Stimulated activated CD4-positive, alpha-beta T cell treated with anti-CD3 and anti-CD28 coated beads, Interleukin-15, amount 100 ng/mL, for 48 hours (primary cell): ENCODE results near the gene PLCL2.
"Not testable (repeated sequence)": the region's sequence is repeated elsewhere in the genome, so short reads cannot be mapped to it uniquely, and the experiment has no call there.

Experiments
- DNase-seq, 2 donors: peaks; one replicate each; pipeline ENCODE4 v3.0.0-alpha.2; 2020; ENCODE audit warnings: low read depth in 2 of 2

Gene PLCL2

GRCh38 chr3:17119201-17120072 lies 234.7 kb downstream of the PLCL2 start:
- DNase-seq, result no peak

- DNase-seq, result no peak
These were observed 235.4 kb downstream of the PLCL2 start for GRCh38 chr3:17120115-17120514.

GRCh38 chr3:17121336-17121735 lies 236.6 kb downstream of the PLCL2 start:
- DNase-seq, result no peak

GRCh38 chr3:17122758-17123157 lies 238.0 kb downstream of the PLCL2 start:
- no peak for DNase-seq

GRCh38 chr3:17125738-17126442 lies 241.1 kb downstream of the PLCL2 start:
- no peak for DNase-seq

- DNase-seq, result not testable (repeated sequence)
These were observed 243.9 kb downstream of the PLCL2 start for GRCh38 chr3:17128671-17129070.

GRCh38 chr3:17129556-17129955 lies 244.8 kb downstream of the PLCL2 start:
- no peak for DNase-seq

GRCh38 chr3:17130956-17131355 lies 246.2 kb downstream of the PLCL2 start:
- no peak for DNase-seq

- DNase-seq, result no peak
These were observed 247.7 kb downstream of the PLCL2 start for GRCh38 chr3:17132286-17133115.

GRCh38 chr3:17133632-17134545 lies 249.1 kb downstream of the PLCL2 start:
- DNase-seq, result no peak

GRCh38 chr3:17135696-17136095 lies 250.9 kb downstream of the PLCL2 start:
- DNase-seq, result no peak

GRCh38 chr3:17136136-17136721 lies 251.5 kb downstream of the PLCL2 start:
- DNase-seq, result no peak

GRCh38 chr3:17137321-17137826 lies 252.6 kb downstream of the PLCL2 start:
- DNase-seq, result no peak

- DNase-seq, result no peak
These were observed 253.7 kb downstream of the PLCL2 start for GRCh38 chr3:17138246-17139039.
